CD14-positive monocyte (primary cell): ENCODE measurements around the gene C1QTNF8. TPM values are rescaled to one million over a fixed set of nuclear protein-coding genes. Genes with fewer than 3 reads are reported as not detected.

Source experiments
- DNase-seq, 3 donors: peaks; one replicate each; pipeline ENCODE4 v3.0.0-alpha.2; 2011 to 2022
- H2AFZ ChIP-seq: 2 replicates; pipeline ENCODE4 v1.6.0; 2012; ENCODE audit warnings: mild to moderate bottlenecking, low read depth, low read length, inconsistent platforms; ENCODE audit not compliant: insufficient read depth, poor library complexity, severe bottlenecking
- H3K27ac ChIP-seq, 2 donors: 1 replicate in 1 of 2; 2 replicates in 1 of 2; pipeline ENCODE4 v1.5.1; 2012 to 2013; ENCODE audit warnings: low read length in 2 of 2, control low read depth in 1 of 2, inconsistent platforms in 1 of 2, low read depth in 1 of 2, mild to moderate bottlenecking in 1 of 2
- H3K27me3 ChIP-seq, 2 donors: one replicate each; pipeline versions ENCODE4 v1.6.0 to v1.6.1; 2011 to 2013; ENCODE audit warnings: low read length in 2 of 2; ENCODE audit not compliant: control insufficient read depth in 2 of 2, insufficient read depth in 2 of 2
- H3K36me3 ChIP-seq, 2 donors: replicated peaks in 1 of 2; 1 replicate in 1 of 2; 2 replicates in 1 of 2; pipeline versions ENCODE4 v1.5.1 to v1.6.1; 2012 to 2013; ENCODE audit warnings: low read length in 2 of 2, control low read depth in 1 of 2, inconsistent platforms in 1 of 2, mild to moderate bottlenecking in 1 of 2; ENCODE audit not compliant: insufficient read depth in 2 of 2, control insufficient read depth in 1 of 2
- H3K4me1 ChIP-seq, 2 donors: 1 replicate in 1 of 2; 2 replicates in 1 of 2; pipeline versions ENCODE4 v1.5.1 to v1.6.1; 2012 to 2013; ENCODE audit warnings: low read length in 2 of 2, control low read depth in 1 of 2, inconsistent platforms in 1 of 2, mild to moderate bottlenecking in 1 of 2, moderate library complexity in 1 of 2; ENCODE audit not compliant: insufficient read depth in 2 of 2, control insufficient read depth in 1 of 2
- H3K4me2 ChIP-seq: replicated peaks from 2 replicates; pipeline ENCODE3; 2012; ENCODE audit warnings: low read length, moderate library complexity, mild to moderate bottlenecking; ENCODE audit not compliant: poor library complexity, severe bottlenecking; ENCODE audit errors: extremely low read depth
- H3K4me3 ChIP-seq, 3 experiments: fragments of 200-600 bp in 1 of 3; sonication (generic) in 1 of 3; replicated peaks in 1 of 3; 1 replicate in 2 of 3; 2 replicates in 1 of 3; pipeline ENCODE4 v1.5.1; 2011 to 2013; ENCODE audit warnings: low read length in 3 of 3, mild to moderate bottlenecking in 3 of 3, control low read depth in 2 of 3, low read depth in 2 of 3, inconsistent platforms in 1 of 3, moderate library complexity in 1 of 3
- H3K79me2 ChIP-seq: 2 replicates; pipeline ENCODE4 v1.6.0; 2012; ENCODE audit warnings: mild to moderate bottlenecking, control low read depth, inconsistent platforms, low read length, moderate library complexity; ENCODE audit not compliant: insufficient read depth
- H3K9ac ChIP-seq: 2 replicates; pipeline ENCODE4 v1.6.0; 2017; ENCODE audit warnings: low read length, mild to moderate bottlenecking; ENCODE audit not compliant: insufficient read depth, poor library complexity, severe bottlenecking
- H3K9me3 ChIP-seq, 2 donors: replicated peaks in 1 of 2; 1 replicate in 1 of 2; 2 replicates in 1 of 2; pipeline versions ENCODE4 v1.5.1 to v1.6.1; 2012 to 2013; ENCODE audit warnings: low read length in 2 of 2, control low read depth in 1 of 2; ENCODE audit not compliant: control insufficient read depth in 1 of 2, insufficient read depth in 1 of 2
- H4K20me1 ChIP-seq: 2 replicates; pipeline ENCODE4 v1.6.0; 2012; ENCODE audit warnings: mild to moderate bottlenecking, low read length, control low read depth, moderate library complexity; ENCODE audit not compliant: insufficient read depth
- H3K27ac Mint-ChIP-seq, 7 donors: one replicate each; pipeline ENCODE4 v1.8.0; 2020; ENCODE audit warnings: mild to moderate bottlenecking in 7 of 7, mixed read lengths in 7 of 7, moderate library complexity in 6 of 7, inconsistent platforms in 2 of 7
- H3K27me3 Mint-ChIP-seq, 3 donors: one replicate each; pipeline ENCODE4 v1.8.0; 2021 to 2022; ENCODE audit warnings: low read depth in 3 of 3, mild to moderate bottlenecking in 3 of 3, mixed read lengths in 3 of 3, moderate library complexity in 3 of 3, inconsistent platforms in 1 of 3
- H3K36me3 Mint-ChIP-seq, 2 donors: one replicate each; pipeline ENCODE4 v1.8.0; 2020; ENCODE audit warnings: mixed read lengths in 2 of 2, inconsistent platforms in 1 of 2, mild to moderate bottlenecking in 1 of 2
- H3K4me1 Mint-ChIP-seq: one replicate; pipeline ENCODE4 v1.8.0; 2020; ENCODE audit warnings: mild to moderate bottlenecking, mixed read lengths
- H3K4me3 Mint-ChIP-seq, 2 donors: one replicate each; pipeline ENCODE4 v1.8.0; 2020; ENCODE audit warnings: mild to moderate bottlenecking in 2 of 2, mixed read lengths in 2 of 2, moderate library complexity in 1 of 2
- H3K9me3 Mint-ChIP-seq, 7 donors: one replicate each; pipeline ENCODE4 v1.8.0; 2020 to 2022; ENCODE audit warnings: mixed read lengths in 7 of 7, mild to moderate bottlenecking in 6 of 7, moderate library complexity in 6 of 7, inconsistent platforms in 2 of 7
- WGBS: methylation state at CpG from one replicate; pipeline ENCODE4 v1.1.5; 2013; ENCODE audit warnings: missing lambda C conversion rate; ENCODE audit not compliant: insufficient coverage; 5-methylcytosine and 5-hydroxymethylcytosine counted together
- intact Hi-C, 2 donors: fragments of 100-400 bp; cut with micrococcal nuclease; formaldehyde crosslinking; loops; one replicate each; pipeline versions ENCODE4 v1.15.0 to v1.15.1; 2023
- polyA plus RNA-seq, 3 donors: library from polyadenylated mRNA; depleted of rRNA in 1 of 3; unstranded in 2 of 3; stranded (reverse) in 1 of 3; fragments of 300-500 nt in 2 of 3; fragments of >200 nt in 1 of 3; fragmentation: Illumina TruSeq in 2 of 3; gene quantifications; 1 replicate in 2 of 3; 2 replicates in 1 of 3; pipeline ENCODE4 v1.2.3, GENCODE V29; 2012 to 2021
- TF ChIP-seq, protein P1 (sequence below): fragments of 200-600 bp; IDR thresholded peaks from one replicate; pipeline ENCODE4 v1.8.0; 2022; ENCODE audit warnings: antibody characterized with exemption, mild to moderate bottlenecking

C1QTNF8 gene
- polyA plus RNA-seq, 3 donors = not detected

GRCh38 chr16:1134776-1135458, 38.9 kb upstream of the C1QTNF8 start:
- no peak overlapping the region for H3K4me3 ChIP-seq
- Mint-ChIP-seq H3K27me3 (peaks cover 2 to 5% (median 3%) of the 10 kb centered on the region in 3 donors), H3K36me3 (no peaks in the 10 kb centered on the region), H3K4me1 (no peaks in the 10 kb centered on the region), H3K4me3 (no peak overlapping the region), H3K27ac (no peak overlapping the region), H3K9me3 (peaks cover 0 to 5% (median 0%) of the 10 kb centered on the region in 7 donors)
- intact Hi-C loops = no loop called here
- no peaks in the 10 kb centered on the region for H3K9me3 ChIP-seq
- no peaks in the 10 kb centered on the region for H3K27me3 ChIP-seq
- H2AFZ ChIP-seq = no peak overlapping the region
- no peaks in the 10 kb centered on the region for H3K4me1 ChIP-seq
- no peaks in the 10 kb centered on the region for H3K79me2 ChIP-seq
- no peak for DNase-seq
- TF ChIP-seq, protein P1, sequence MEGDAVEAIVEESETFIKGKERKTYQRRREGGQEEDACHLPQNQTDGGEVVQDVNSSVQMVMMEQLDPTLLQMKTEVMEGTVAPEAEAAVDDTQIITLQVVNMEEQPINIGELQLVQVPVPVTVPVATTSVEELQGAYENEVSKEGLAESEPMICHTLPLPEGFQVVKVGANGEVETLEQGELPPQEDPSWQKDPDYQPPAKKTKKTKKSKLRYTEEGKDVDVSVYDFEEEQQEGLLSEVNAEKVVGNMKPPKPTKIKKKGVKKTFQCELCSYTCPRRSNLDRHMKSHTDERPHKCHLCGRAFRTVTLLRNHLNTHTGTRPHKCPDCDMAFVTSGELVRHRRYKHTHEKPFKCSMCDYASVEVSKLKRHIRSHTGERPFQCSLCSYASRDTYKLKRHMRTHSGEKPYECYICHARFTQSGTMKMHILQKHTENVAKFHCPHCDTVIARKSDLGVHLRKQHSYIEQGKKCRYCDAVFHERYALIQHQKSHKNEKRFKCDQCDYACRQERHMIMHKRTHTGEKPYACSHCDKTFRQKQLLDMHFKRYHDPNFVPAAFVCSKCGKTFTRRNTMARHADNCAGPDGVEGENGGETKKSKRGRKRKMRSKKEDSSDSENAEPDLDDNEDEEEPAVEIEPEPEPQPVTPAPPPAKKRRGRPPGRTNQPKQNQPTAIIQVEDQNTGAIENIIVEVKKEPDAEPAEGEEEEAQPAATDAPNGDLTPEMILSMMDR = no peak
- no peak overlapping the region for H3K4me2 ChIP-seq
- H3K27ac ChIP-seq = no peak overlapping the region
- no peaks in the 10 kb centered on the region for H4K20me1 ChIP-seq
- H3K36me3 ChIP-seq = no peaks in the 10 kb centered on the region
- WGBS = 76% methylated on average over 13 of the region's 30 CpGs
- H3K9ac ChIP-seq = no peak overlapping the region

DNA sequence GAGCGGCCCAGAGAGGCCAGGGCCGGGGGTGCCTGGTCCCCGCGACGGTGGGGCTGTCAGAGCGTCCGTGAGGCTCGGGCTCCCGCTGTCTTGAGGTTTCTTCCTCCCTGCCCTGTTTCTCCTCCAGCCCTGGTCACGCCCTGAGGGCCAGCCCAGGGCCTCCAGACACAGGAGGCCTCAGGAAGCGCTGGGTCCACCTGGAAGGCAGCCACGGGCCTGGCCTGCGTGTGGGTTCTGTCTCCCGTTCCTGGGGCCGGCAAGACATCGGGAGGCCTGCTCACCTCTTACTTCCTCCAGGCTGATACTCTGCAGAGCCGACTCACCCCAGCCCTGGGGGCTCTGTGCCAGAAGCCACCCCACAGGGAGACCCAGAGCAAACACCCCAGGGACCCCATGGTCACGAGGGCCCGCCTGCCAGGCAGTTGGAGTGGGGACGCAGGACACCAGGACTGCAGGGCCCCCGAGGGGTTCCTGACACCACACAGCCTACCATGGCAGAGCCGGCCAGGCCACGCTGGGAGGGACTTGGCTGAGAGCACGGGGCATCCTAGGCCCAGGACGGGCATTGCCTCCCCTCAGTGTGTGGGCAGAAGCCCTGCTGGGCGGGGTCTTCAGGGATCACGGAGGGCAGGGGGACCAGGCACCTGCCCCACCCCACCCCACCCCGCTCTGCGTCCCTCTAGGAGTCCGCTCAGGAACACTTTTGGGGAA, 37.9 kb upstream of the C1QTNF8 start:
- TF ChIP-seq, protein P1 = no peak
- H3K36me3 Mint-ChIP-seq = no peaks in the 10 kb centered on the region

More for the DNA sequence above, 37.9 kb upstream of the C1QTNF8 start:
- Histone ChIP-seq H3K27ac (no peak overlapping the region), H3K79me2 (no peaks in the 10 kb centered on the region), H3K9me3 (no peaks in the 10 kb centered on the region), H3K4me3 (no peak overlapping the region), H3K9ac (no peak overlapping the region), H4K20me1 (no peaks in the 10 kb centered on the region), H3K27me3 (no peaks in the 10 kb centered on the region), H3K4me1 (no peaks in the 10 kb centered on the region), H3K4me2 (no peak overlapping the region), H3K36me3 (no peaks in the 10 kb centered on the region), H2AFZ (no peak overlapping the region)
- no peaks in the 10 kb centered on the region for H3K4me1 Mint-ChIP-seq
- H3K27me3 Mint-ChIP-seq = peaks cover 2 to 5% (median 3%) of the 10 kb centered on the region in 3 donors
- H3K27ac Mint-ChIP-seq = no peak overlapping the region
- no peak for DNase-seq
- 59% methylated on average over 19 of the region's 30 CpGs for WGBS
- intact Hi-C loops = no loop called here
- H3K9me3 Mint-ChIP-seq = peaks cover 0 to 5% (median 0%) of the 10 kb centered on the region in 7 donors
- H3K4me3 Mint-ChIP-seq = no peak overlapping the region
